Osteocyte (in vitro differentiated cells): ENCODE measurements around the gene CHST14. TPM values are rescaled to one million over a fixed set of nuclear protein-coding genes. Genes with fewer than 3 reads are reported as not detected.

Experiments
- DNase-seq: peaks from one replicate; pipeline ENCODE4 v3.0.0; 2021; ENCODE audit warnings: mixed read lengths; ENCODE audit not compliant: unreplicated experiment; ENCODE audit errors: extremely low spot score
- H3K27ac Mint-ChIP-seq: one replicate; pipeline ENCODE4 v1.8.0; 2021; ENCODE audit warnings: mild to moderate bottlenecking, mixed read lengths; ENCODE audit not compliant: unreplicated experiment
- H3K27me3 Mint-ChIP-seq: one replicate; pipeline ENCODE4 v1.8.0; 2021; ENCODE audit warnings: mixed read lengths; ENCODE audit not compliant: unreplicated experiment
- H3K36me3 Mint-ChIP-seq: one replicate; pipeline ENCODE4 v1.8.0; 2021; ENCODE audit warnings: mixed read lengths; ENCODE audit not compliant: unreplicated experiment
- H3K4me1 Mint-ChIP-seq: one replicate; pipeline ENCODE4 v1.8.0; 2021; ENCODE audit warnings: mixed read lengths; ENCODE audit not compliant: unreplicated experiment
- H3K4me3 Mint-ChIP-seq: one replicate; pipeline ENCODE4 v1.8.0; 2021; ENCODE audit warnings: mild to moderate bottlenecking, moderate library complexity, mixed read lengths; ENCODE audit not compliant: unreplicated experiment
- H3K9me3 Mint-ChIP-seq: one replicate; pipeline ENCODE4 v1.8.0; 2021; ENCODE audit warnings: mixed read lengths; ENCODE audit not compliant: unreplicated experiment
- CTCF ChIP-seq: fragments of 200-600 bp; sonication (generic); IDR thresholded peaks from 2 replicates; pipeline ENCODE4 v1.5.0; 2021; ENCODE audit warnings: antibody characterized with exemption, mild to moderate bottlenecking, moderate library complexity
- total RNA-seq: library from RNA; stranded (reverse); gene quantifications from 2 replicates; pipeline ENCODE4 v1.2.1, GENCODE V29; 2021

Gene CHST14
- total RNA-seq, 1 donor from 2014 or later, result 46.4 TPM

- H3K27ac Mint-ChIP-seq, result no peak overlapping the region
- no peaks in the 10 kb centered on the region for H3K9me3 Mint-ChIP-seq
- no peak for DNase-seq
- no peaks in the 10 kb centered on the region for H3K36me3 Mint-ChIP-seq
- TF ChIP-seq CTCF, result no peak
- H3K27me3 Mint-ChIP-seq, result no peaks in the 10 kb centered on the region
- H3K4me3 Mint-ChIP-seq, result no peak overlapping the region
- peaks cover 35% of the 10 kb centered on the region for H3K4me1 Mint-ChIP-seq
Observed at GRCh38 chr15:40446144-40446543, 24.6 kb upstream of the CHST14 start.

GRCh38 chr15:40448354-40448753, 22.4 kb upstream of the CHST14 start:
- H3K4me3 Mint-ChIP-seq, result no peak overlapping the region
- H3K4me1 Mint-ChIP-seq, result peaks cover 32% of the 10 kb centered on the region
- no peaks in the 10 kb centered on the region for H3K9me3 Mint-ChIP-seq
- no peak overlapping the region for H3K27ac Mint-ChIP-seq
- no peaks in the 10 kb centered on the region for H3K27me3 Mint-ChIP-seq
- H3K36me3 Mint-ChIP-seq, result no peaks in the 10 kb centered on the region
- no peak for DNase-seq
- TF ChIP-seq CTCF, result no peak

GRCh38 chr15:40449275-40449674, 21.5 kb upstream of the CHST14 start:
- Mint-ChIP-seq H3K36me3 (no peaks in the 10 kb centered on the region), H3K27ac (no peak overlapping the region), H3K4me1 (peaks cover 30% of the 10 kb centered on the region), H3K9me3 (no peaks in the 10 kb centered on the region), H3K4me3 (no peak overlapping the region), H3K27me3 (no peaks in the 10 kb centered on the region)
- no peak for TF ChIP-seq CTCF
- no peak for DNase-seq

- no peaks in the 10 kb centered on the region for H3K36me3 Mint-ChIP-seq
- no peak for TF ChIP-seq CTCF
- no peak for DNase-seq
- H3K4me1 Mint-ChIP-seq, result peaks cover 34% of the 10 kb centered on the region
- H3K27ac Mint-ChIP-seq, result no peak overlapping the region
- H3K9me3 Mint-ChIP-seq, result no peaks in the 10 kb centered on the region
- no peaks in the 10 kb centered on the region for H3K27me3 Mint-ChIP-seq
- H3K4me3 Mint-ChIP-seq, result no peak overlapping the region
Observed at GRCh38 chr15:40450047-40450446, 20.7 kb upstream of the CHST14 start.

- no peak for DNase-seq
- no peaks in the 10 kb centered on the region for H3K36me3 Mint-ChIP-seq
- H3K27ac Mint-ChIP-seq, result no peak overlapping the region
- H3K4me1 Mint-ChIP-seq, result peaks cover 42% of the 10 kb centered on the region
- H3K4me3 Mint-ChIP-seq, result no peak overlapping the region
- TF ChIP-seq CTCF, result no peak
- H3K27me3 Mint-ChIP-seq, result no peaks in the 10 kb centered on the region
- H3K9me3 Mint-ChIP-seq, result no peaks in the 10 kb centered on the region
Observed at GRCh38 chr15:40451527-40452158, 19.1 kb upstream of the CHST14 start.
